Osteoblast (primary cell): ENCODE data around the gene ZC3HAV1L. TPM values are rescaled to one million over a fixed set of nuclear protein-coding genes. Genes with fewer than 3 reads are reported as not detected.

Experiments
- DNase-seq: peaks from one replicate; pipeline ENCODE4 v3.0.0; 2011; ENCODE audit warnings: low spot score, mixed read lengths; ENCODE audit not compliant: insufficient read length; ENCODE audit errors: missing footprints
- H2AFZ ChIP-seq: 2 replicates; pipeline ENCODE4 v1.6.0; 2011; ENCODE audit warnings: mild to moderate bottlenecking, low read length
- H3K27ac ChIP-seq: 2 replicates; pipeline ENCODE4 v1.5.1; 2011; ENCODE audit warnings: mild to moderate bottlenecking, low read depth, low read length, moderate library complexity
- H3K27me3 ChIP-seq: 2 replicates; pipeline ENCODE4 v1.6.0; 2012; ENCODE audit warnings: mild to moderate bottlenecking, control low read depth, inconsistent platforms, low read length, moderate library complexity; ENCODE audit not compliant: insufficient read depth
- H3K36me3 ChIP-seq: 2 replicates; pipeline ENCODE4 v1.5.1; 2011; ENCODE audit warnings: mild to moderate bottlenecking, low read length, control low read depth, moderate library complexity; ENCODE audit not compliant: insufficient read depth
- H3K4me1 ChIP-seq: 2 replicates; pipeline ENCODE4 v1.5.1; 2011; ENCODE audit warnings: mild to moderate bottlenecking, low read length, control low read depth, moderate library complexity; ENCODE audit not compliant: insufficient read depth
- H3K4me2 ChIP-seq: 2 replicates; pipeline ENCODE4 v1.6.0; 2011; ENCODE audit warnings: mild to moderate bottlenecking, low read length; ENCODE audit not compliant: insufficient read depth
- H3K4me3 ChIP-seq: fragments of 200-600 bp; sonication (generic); 3 replicates; pipeline ENCODE4 v1.5.1; 2012; ENCODE audit warnings: mild to moderate bottlenecking, low read length, inconsistent platforms; ENCODE audit not compliant: insufficient read depth
- H3K79me2 ChIP-seq: 2 replicates; pipeline ENCODE4 v1.6.0; 2012; ENCODE audit warnings: mild to moderate bottlenecking, low read length, control low read depth, inconsistent platforms; ENCODE audit not compliant: insufficient read depth
- H3K9me3 ChIP-seq: 2 replicates; pipeline ENCODE4 v1.5.1; 2011; ENCODE audit warnings: low read depth, low read length, control low read depth
- H4K20me1 ChIP-seq: 2 replicates; pipeline ENCODE4 v1.6.0; 2012; ENCODE audit warnings: mild to moderate bottlenecking, low read length, control low read depth; ENCODE audit not compliant: insufficient read depth
- CTCF ChIP-seq: IDR thresholded peaks from 2 replicates; pipeline ENCODE4 v1.5.1; 2011; ENCODE audit warnings: mild to moderate bottlenecking, low read depth, low read length, moderate library complexity; ENCODE audit errors: extremely low read depth
- total RNA-seq: library from RNA; depleted of rRNA; stranded (reverse); fragments of >200 nt; gene quantifications from 2 replicates; pipeline ENCODE4 v1.2.3, GENCODE V29; 2012

The ZC3HAV1L gene
- total RNA-seq, 1 donor, result 17.4 TPM

GRCh38 chr7:139034855-139035585, 822 bp downstream of the ZC3HAV1L start:
- H3K27me3 ChIP-seq, result no peaks in the 10 kb centered on the region
- peak overlapping the region; percentile 80 for H3K4me3 ChIP-seq
- no peaks in the 10 kb centered on the region for H4K20me1 ChIP-seq
- TF ChIP-seq CTCF, result no peak
- H3K27ac ChIP-seq, result peak overlapping the region; percentile 18
- peak overlapping the region; percentile 95 for H2AFZ ChIP-seq
- H3K36me3 ChIP-seq, result peaks cover 20% of the 10 kb centered on the region
- H3K9me3 ChIP-seq, result no peaks in the 10 kb centered on the region
- DNase-seq, result peak; percentile 93
- peaks cover 23% of the 10 kb centered on the region for H3K79me2 ChIP-seq
- peaks cover 12% of the 10 kb centered on the region for H3K4me1 ChIP-seq
- H3K4me2 ChIP-seq, result peak overlapping the region; percentile 88

GRCh38 chr7:139034336-139034735, 1.5 kb downstream of the ZC3HAV1L start:
- H3K27me3 ChIP-seq, result no peaks in the 10 kb centered on the region
- peak overlapping the region; percentile 88 for H3K4me2 ChIP-seq
- peak overlapping the region; percentile 80 for H3K4me3 ChIP-seq
- H2AFZ ChIP-seq, result no peak overlapping the region
- DNase-seq, result peak; percentile 88
- H4K20me1 ChIP-seq, result no peaks in the 10 kb centered on the region
- peaks cover 26% of the 10 kb centered on the region for H3K36me3 ChIP-seq
- peaks cover 12% of the 10 kb centered on the region for H3K4me1 ChIP-seq
- peaks cover 23% of the 10 kb centered on the region for H3K79me2 ChIP-seq
- no peak for TF ChIP-seq CTCF
- no peaks in the 10 kb centered on the region for H3K9me3 ChIP-seq
- no peak overlapping the region for H3K27ac ChIP-seq

- TF ChIP-seq CTCF, result no peak
- H3K4me1 ChIP-seq, result peaks cover 12% of the 10 kb centered on the region
- no peak overlapping the region for H2AFZ ChIP-seq
- H4K20me1 ChIP-seq, result no peaks in the 10 kb centered on the region
- peak overlapping the region; percentile 88 for H3K4me2 ChIP-seq
- H3K27ac ChIP-seq, result no peak overlapping the region
- no peaks in the 10 kb centered on the region for H3K9me3 ChIP-seq
- peaks cover 33% of the 10 kb centered on the region for H3K36me3 ChIP-seq
- peak; percentile 55 for DNase-seq
- no peaks in the 10 kb centered on the region for H3K27me3 ChIP-seq
- H3K79me2 ChIP-seq, result peaks cover 23% of the 10 kb centered on the region
- H3K4me3 ChIP-seq, result no peak overlapping the region
Observed at GRCh38 chr7:139033346-139034114, 2.3 kb downstream of the ZC3HAV1L start.

- Histone ChIP-seq H3K27me3 (no peaks in the 10 kb centered on the region), H4K20me1 (no peaks in the 10 kb centered on the region), H3K4me2 (no peak overlapping the region), H3K36me3 (peaks cover 41% of the 10 kb centered on the region), H3K9me3 (no peaks in the 10 kb centered on the region), H3K27ac (no peak overlapping the region), H2AFZ (no peak overlapping the region), H3K79me2 (peaks cover 23% of the 10 kb centered on the region), H3K4me3 (no peak overlapping the region), H3K4me1 (peaks cover 12% of the 10 kb centered on the region)
- DNase-seq, result no peak
- TF ChIP-seq CTCF, result no peak
Observed at GRCh38 chr7:139032473-139032872, 3.4 kb downstream of the ZC3HAV1L start.
